ENCODE results near the gene TTLL4. TPM values are rescaled to one million over a fixed set of nuclear protein-coding genes. Genes with fewer than 3 reads are reported as not detected.

Gene TTLL4
- polyA plus RNA-seq, 2 of the 4 experiments (the other 2 are of a cell fraction) = 25.0 to 26.2 TPM

DNA sequence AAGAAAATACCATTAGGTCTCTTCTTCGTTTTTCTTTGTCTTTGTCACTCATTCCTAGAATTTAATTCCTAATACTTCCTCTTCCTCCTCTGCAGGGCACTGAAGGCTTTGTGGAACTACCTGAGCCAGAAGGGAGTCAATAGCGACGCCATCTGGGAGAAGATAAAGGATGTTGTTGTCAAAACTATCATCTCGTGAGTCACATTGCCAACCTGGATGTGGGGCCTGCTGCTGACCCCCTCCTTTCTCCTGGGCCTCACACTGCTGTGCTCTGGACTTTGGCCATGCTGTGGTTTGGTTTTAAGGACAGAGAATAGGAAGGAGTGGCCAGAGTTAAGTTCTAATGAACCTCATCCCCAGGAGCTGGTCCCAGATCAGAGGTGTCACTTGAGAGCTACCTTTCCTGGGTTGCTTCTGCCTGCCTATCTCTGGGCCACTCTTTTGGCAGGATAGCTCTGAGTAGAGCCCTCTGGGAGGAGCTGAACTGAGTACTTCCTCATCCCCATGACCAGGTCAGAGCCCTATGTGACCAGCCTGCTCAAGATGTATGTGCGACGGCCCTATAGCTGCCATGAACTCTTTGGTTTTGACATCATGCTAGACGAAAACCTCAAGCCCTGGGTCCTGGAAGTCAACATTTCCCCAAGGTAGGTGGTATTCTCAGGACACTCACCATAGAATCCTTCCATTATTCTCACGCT, 38.3 kb downstream of the TTLL4 start:
- H3K4me2 ChIP-seq = no peak overlapping the region
- H3K4me3 ChIP-seq = no peak overlapping the region
- no peaks in the 10 kb centered on the region for H3K9me3 ChIP-seq
- DNase-seq (ENCODE audit: low read depth in 1 of 2, low spot score in 1 of 2) (no peak), ATAC-seq (no peak; a peak in 1 of 6 replicates), FAIRE-seq (no peak)
- 88% methylated on average over 8 of the region's 8 CpGs for WGBS (ENCODE audit: missing lambda C conversion rate)
- POLR2A ChIA-PET = no interaction called here
- H3K4me1 ChIP-seq = peaks cover 5% of the 10 kb centered on the region; the same call in 1 of the 3 replicates
- CTCF ChIA-PET = interaction anchor here (1.1 to 1.2 kb wide), 2 partner anchors 39 to 99 kb away, joined by 3 to 4 read pairs; no protein-coding TSS in a partner anchor
- TF ChIP-seq JUNB (IDR thresholded peaks at IDR 0.05) (no peak), GATA3 (IDR thresholded peaks at IDR 0.05; ENCODE audit: borderline replicate concordance) (no peak), RCOR1 (IDR thresholded peaks at IDR 0.05; ENCODE audit: low read depth, low read length) (no peak), POLR2AphosphoS2 (conservative IDR thresholded peaks at IDR 0.05; ENCODE audit: low read length) (no peak), FOXS1 (CRISPR knock-in tag; IDR thresholded peaks at IDR 0.05) (no peak)
- H3K27ac ChIP-seq = no peak overlapping the region

GRCh38 chr2:218754201-218754600, 43.6 kb downstream of the TTLL4 start:
- no peak for DNase-seq (ENCODE audit: low read depth in 1 of 2, low spot score in 1 of 2)
- CTCF ChIA-PET = interaction anchor here (1.3 kb wide), 1 partner anchor 94 kb away, joined by 5 read pairs; no protein-coding TSS in a partner anchor

DNA sequence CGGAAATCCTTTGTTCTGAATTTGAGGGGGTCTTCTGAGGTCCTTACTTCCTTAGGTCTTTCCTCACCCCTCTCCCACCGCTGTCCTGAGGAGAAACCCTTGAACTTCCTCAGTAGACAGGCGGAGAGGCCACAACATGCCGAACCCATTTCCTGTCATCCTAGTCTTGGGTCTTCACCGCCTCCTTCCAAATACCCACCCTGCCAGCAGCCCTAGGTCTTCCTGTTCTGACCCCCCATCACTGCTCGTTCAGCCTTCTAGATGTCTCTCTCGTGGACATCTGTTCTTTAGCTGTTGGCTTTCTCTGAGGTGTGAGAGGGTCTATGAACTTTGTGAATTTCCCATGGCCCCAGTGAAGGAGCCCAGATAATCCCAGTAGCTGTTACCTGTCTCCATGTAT, 44.1 kb downstream of the TTLL4 start:
- FAIRE-seq = no peak
- ChIA-PET POLR2A (no interaction called here), CTCF (interaction anchor here (1.3 kb wide), 1 partner anchor 93 kb away, joined by 5 read pairs; no protein-coding TSS in a partner anchor)
- TF ChIP-seq FOSB (CRISPR knock-in tag; IDR thresholded peaks at IDR 0.05) (no peak), BHLHE40 (IDR thresholded peaks at IDR 0.05; ENCODE audit: low read depth, low read length) (no peak), JUNB (IDR thresholded peaks at IDR 0.05) (no peak), RARB (CRISPR knock-in tag; IDR thresholded peaks at IDR 0.05) (no peak), CHD2 (IDR thresholded peaks at IDR 0.05; ENCODE audit: low read length, partially characterized antibody) (no peak), POLR2AphosphoS2 (conservative IDR thresholded peaks at IDR 0.05; ENCODE audit: low read length) (no peak), GATA3 (IDR thresholded peaks at IDR 0.05; ENCODE audit: borderline replicate concordance) (no peak), SMC3 (IDR thresholded peaks at IDR 0.05) (no peak), ELK1 (IDR thresholded peaks at IDR 0.05; ENCODE audit: low read depth, low read length) (no peak), CHD4 (IDR thresholded peaks at IDR 0.05; ENCODE audit: borderline replicate concordance) (no peak)
- TF ChIP-seq, protein P1, sequence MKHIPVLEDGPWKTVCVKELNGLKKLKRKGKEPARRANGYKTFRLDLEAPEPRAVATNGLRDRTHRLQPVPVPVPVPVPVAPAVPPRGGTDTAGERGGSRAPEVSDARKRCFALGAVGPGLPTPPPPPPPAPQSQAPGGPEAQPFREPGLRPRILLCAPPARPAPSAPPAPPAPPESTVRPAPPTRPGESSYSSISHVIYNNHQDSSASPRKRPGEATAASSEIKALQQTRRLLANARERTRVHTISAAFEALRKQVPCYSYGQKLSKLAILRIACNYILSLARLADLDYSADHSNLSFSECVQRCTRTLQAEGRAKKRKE (CRISPR knock-in tag; IDR thresholded peaks at IDR 0.05; ENCODE audit: low read depth) = no peak
- Histone ChIP-seq H3K9me3 (no peaks in the 10 kb centered on the region), H3K4me2 (no peak overlapping the region), H3K27ac (no peak overlapping the region), H3K4me1 (no peaks in the 10 kb centered on the region), H3K4me3 (no peak overlapping the region)
- no peak for ATAC-seq
- WGBS (ENCODE audit: missing lambda C conversion rate) = 93% methylated on average over 7 of the region's 7 CpGs
- DNase-seq (ENCODE audit: low read depth in 1 of 2, low spot score in 1 of 2) = no peak

More at GRCh38 chr2:218754201-218754600, 43.6 kb downstream of the TTLL4 start:
- Histone ChIP-seq H3K4me2 (no peak overlapping the region), H3K4me3 (no peak overlapping the region), H3K9me3 (no peaks in the 10 kb centered on the region), H3K4me1 (no peaks in the 10 kb centered on the region), H3K27ac (no peak overlapping the region)
- POLR2A ChIA-PET = no interaction called here
- TF ChIP-seq E2F6 (IDR thresholded peaks at IDR 0.05; ENCODE audit: borderline replicate concordance, low read depth) (no peak), CEBPB (IDR thresholded peaks at IDR 0.05) (no peak), TP53 (CRISPR knock-in tag; IDR thresholded peaks at IDR 0.05) (no peak), JUNB (IDR thresholded peaks at IDR 0.05) (no peak), POLR2A (IDR thresholded peaks at IDR 0.05; ENCODE audit: low read length) (no peak), MAFK (IDR thresholded peaks at IDR 0.05; ENCODE audit: partially characterized antibody) (no peak), RARB (CRISPR knock-in tag; IDR thresholded peaks at IDR 0.05) (no peak), CBX2 (IDR thresholded peaks at IDR 0.05; ENCODE audit: borderline replicate concordance, low read depth) (no peak), KDM5A (IDR thresholded peaks at IDR 0.05) (no peak), PHF8 (IDR thresholded peaks at IDR 0.05; ENCODE audit: borderline replicate concordance, low read depth) (no peak), BHLHE40 (IDR thresholded peaks at IDR 0.05; ENCODE audit: low read depth, low read length) (no peak), KDM1A (IDR thresholded peaks at IDR 0.05; ENCODE audit: low read depth) (no peak), HOXB13 (CRISPR knock-in tag; IDR thresholded peaks at IDR 0.05; ENCODE audit: low read depth) (no peak), ZNF302 (CRISPR knock-in tag; IDR thresholded peaks at IDR 0.05) (no peak), NR3C1 (IDR thresholded peaks at IDR 0.05) (no peak), HOXB5 (CRISPR knock-in tag; IDR thresholded peaks at IDR 0.05) (no peak)
- TF ChIP-seq, protein P2, sequence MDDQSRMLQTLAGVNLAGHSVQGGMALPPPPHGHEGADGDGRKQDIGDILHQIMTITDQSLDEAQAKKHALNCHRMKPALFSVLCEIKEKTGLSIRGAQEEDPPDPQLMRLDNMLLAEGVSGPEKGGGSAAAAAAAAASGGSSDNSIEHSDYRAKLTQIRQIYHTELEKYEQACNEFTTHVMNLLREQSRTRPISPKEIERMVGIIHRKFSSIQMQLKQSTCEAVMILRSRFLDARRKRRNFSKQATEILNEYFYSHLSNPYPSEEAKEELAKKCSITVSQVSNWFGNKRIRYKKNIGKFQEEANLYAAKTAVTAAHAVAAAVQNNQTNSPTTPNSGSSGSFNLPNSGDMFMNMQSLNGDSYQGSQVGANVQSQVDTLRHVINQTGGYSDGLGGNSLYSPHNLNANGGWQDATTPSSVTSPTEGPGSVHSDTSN (IDR thresholded peaks at IDR 0.05) = no peak
- TF ChIP-seq, protein P3, sequence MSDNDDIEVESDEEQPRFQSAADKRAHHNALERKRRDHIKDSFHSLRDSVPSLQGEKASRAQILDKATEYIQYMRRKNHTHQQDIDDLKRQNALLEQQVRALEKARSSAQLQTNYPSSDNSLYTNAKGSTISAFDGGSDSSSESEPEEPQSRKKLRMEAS (IDR thresholded peaks at IDR 0.05) = no peak
- TF ChIP-seq, protein P1 (CRISPR knock-in tag; IDR thresholded peaks at IDR 0.05; ENCODE audit: low read depth) = no peak
- WGBS (ENCODE audit: missing lambda C conversion rate) = 94% methylated on average over 3 of the region's 3 CpGs
- FAIRE-seq = no peak
- no peak for ATAC-seq
